Fibroblast of lung (primary cell): ENCODE measurements around the gene DQX1.

Experiments used
- CTCF ChIP-seq, 2 donors: IDR thresholded peaks in 1 of 2; conservative IDR thresholded peaks in 1 of 2; 1 replicate in 1 of 2; 2 replicates in 1 of 2; pipeline ENCODE4 v1.5.1; 2011 to 2012; ENCODE audit warnings: low read length in 2 of 2, control low read depth in 1 of 2, inconsistent platforms in 1 of 2, low read depth in 1 of 2, mild to moderate bottlenecking in 1 of 2
- EZH2 ChIP-seq: IDR thresholded peaks from 2 replicates; pipeline ENCODE4 v1.5.1; 2012; ENCODE audit warnings: low read length, control low read depth, mild to moderate bottlenecking; ENCODE audit errors: missing control alignments

GRCh38 chr2:74497777-74498499 lies 28.1 kb downstream of the DQX1 start:
- TF ChIP-seq CTCF (conservative IDR thresholded peaks at IDR 0.05 in 1 of 2, IDR thresholded peaks at IDR 0.05 in 1 of 2; ENCODE audit: low read depth in 1 of 2, low read length in 2 of 2) (no peak), EZH2 (no peak)
